K562 (cell line): ENCODE measurements around the gene GPR39. TPM values are rescaled to one million over a fixed set of nuclear protein-coding genes. Genes with fewer than 3 reads are reported as not detected.

ENCODE experiments used
- ARID4B ChIP-seq: sonication (generic); formaldehyde crosslinking; IDR thresholded peaks from 2 replicates; pipeline ENCODE4 v1.8.0; 2022; ENCODE audit warnings: mild to moderate bottlenecking, missing genetic modification reagents
- DLX4 ChIP-seq: fragments of 250-450 bp; sonication (Bioruptor Pico); IDR thresholded peaks from 2 replicates; pipeline ENCODE4 v1.6.1; 2021; ENCODE audit warnings: mild to moderate bottlenecking
- FOSL1 ChIP-seq: fragments of 200-800 bp; sonication (Bioruptor generic); conservative IDR thresholded peaks from 2 replicates; pipeline ENCODE4 v1.6.1; 2016; ENCODE audit warnings: missing genetic modification characterization, missing compliant biosample characterization
- PML ChIP-seq: IDR thresholded peaks from 2 replicates; pipeline ENCODE4 v1.6.1; 2012; ENCODE audit warnings: low read length, inconsistent platforms
- TFE3 ChIP-seq: fragments of 450-650 bp; formaldehyde crosslinking; IDR thresholded peaks from 2 replicates; pipeline ENCODE4 v1.4.0; 2020; ENCODE audit warnings: mild to moderate bottlenecking, mixed read lengths
- YBX1 ChIP-seq: fragments of 450-650 bp; IDR thresholded peaks from 2 replicates; pipeline ENCODE4 v1.7.1; 2016; ENCODE audit warnings: mild to moderate bottlenecking
- ZFP30 ChIP-seq: fragments of 250-450 bp; sonication (Bioruptor Pico); IDR thresholded peaks from 2 replicates; pipeline ENCODE4 v1.8.0; 2022; ENCODE audit warnings: moderate library complexity, mild to moderate bottlenecking, inconsistent platforms, borderline replicate concordance
- polyA plus RNA-seq, 8 experiments: library from polyadenylated mRNA; depleted of rRNA in 4 of 8; stranded (reverse) in 5 of 8; unstranded in 3 of 8; fragments of >200 nt; fragmentation: Nextera tagmentation in 2 of 8; fragmentation: Illumina TruSeq in 1 of 8; extraction: Ambion mirVana in 2 of 8; extraction: Trizol in 1 of 8; gene quantifications; 2 replicates each; pipeline versions ENCODE4 v1.2.1 to v1.2.3, GENCODE V29; 2011 to 2014; ENCODE audit warnings: inconsistent platforms in 1 of 8, missing spikeins in 1 of 8
- total RNA-seq, 7 experiments: library from RNA; depleted of rRNA in 6 of 7; stranded (reverse); fragments of >200 nt in 6 of 7; fragmentation: Illumina TruSeq in 2 of 7; extraction: Trizol in 2 of 7; gene quantifications; 2 replicates each; pipeline versions ENCODE4 v1.2.1 to v1.2.3, GENCODE V29; 2011 to 2021; ENCODE audit warnings: low replicate concordance in 1 of 7
- TF ChIP-seq, protein P1 (sequence below): sonication (generic); formaldehyde crosslinking; IDR thresholded peaks from 2 replicates; pipeline ENCODE4 v1.8.1; 2023; ENCODE audit warnings: missing genetic modification reagents, mild to moderate bottlenecking, borderline replicate concordance
- TF ChIP-seq, protein P2 (sequence below): fragments of 250-450 bp; sonication (Bioruptor Pico); IDR thresholded peaks from 2 replicates; pipeline ENCODE4 v1.8.0; 2022; ENCODE audit warnings: moderate library complexity, mild to moderate bottlenecking, inconsistent platforms

GPR39 gene
- total and polyA plus RNA-seq, 9 of the 15 experiments (the other 6 are each of a cell fraction or from before 2014, with no cell fraction given), result 0.04 TPM; not detected in 8

GRCh38 chr2:132448331-132448730 is 31.7 kb downstream of the GPR39 start (continued):
- TF ChIP-seq ARID4B (CRISPR knock-in tag), result no peak
- no peak for TF ChIP-seq ZFP30 (CRISPR knock-in tag)
- no peak for TF ChIP-seq DLX4 (CRISPR knock-in tag)
- no peak for TF ChIP-seq PML
- TF ChIP-seq TFE3 (CRISPR knock-in tag), result no peak
- TF ChIP-seq, protein P1, sequence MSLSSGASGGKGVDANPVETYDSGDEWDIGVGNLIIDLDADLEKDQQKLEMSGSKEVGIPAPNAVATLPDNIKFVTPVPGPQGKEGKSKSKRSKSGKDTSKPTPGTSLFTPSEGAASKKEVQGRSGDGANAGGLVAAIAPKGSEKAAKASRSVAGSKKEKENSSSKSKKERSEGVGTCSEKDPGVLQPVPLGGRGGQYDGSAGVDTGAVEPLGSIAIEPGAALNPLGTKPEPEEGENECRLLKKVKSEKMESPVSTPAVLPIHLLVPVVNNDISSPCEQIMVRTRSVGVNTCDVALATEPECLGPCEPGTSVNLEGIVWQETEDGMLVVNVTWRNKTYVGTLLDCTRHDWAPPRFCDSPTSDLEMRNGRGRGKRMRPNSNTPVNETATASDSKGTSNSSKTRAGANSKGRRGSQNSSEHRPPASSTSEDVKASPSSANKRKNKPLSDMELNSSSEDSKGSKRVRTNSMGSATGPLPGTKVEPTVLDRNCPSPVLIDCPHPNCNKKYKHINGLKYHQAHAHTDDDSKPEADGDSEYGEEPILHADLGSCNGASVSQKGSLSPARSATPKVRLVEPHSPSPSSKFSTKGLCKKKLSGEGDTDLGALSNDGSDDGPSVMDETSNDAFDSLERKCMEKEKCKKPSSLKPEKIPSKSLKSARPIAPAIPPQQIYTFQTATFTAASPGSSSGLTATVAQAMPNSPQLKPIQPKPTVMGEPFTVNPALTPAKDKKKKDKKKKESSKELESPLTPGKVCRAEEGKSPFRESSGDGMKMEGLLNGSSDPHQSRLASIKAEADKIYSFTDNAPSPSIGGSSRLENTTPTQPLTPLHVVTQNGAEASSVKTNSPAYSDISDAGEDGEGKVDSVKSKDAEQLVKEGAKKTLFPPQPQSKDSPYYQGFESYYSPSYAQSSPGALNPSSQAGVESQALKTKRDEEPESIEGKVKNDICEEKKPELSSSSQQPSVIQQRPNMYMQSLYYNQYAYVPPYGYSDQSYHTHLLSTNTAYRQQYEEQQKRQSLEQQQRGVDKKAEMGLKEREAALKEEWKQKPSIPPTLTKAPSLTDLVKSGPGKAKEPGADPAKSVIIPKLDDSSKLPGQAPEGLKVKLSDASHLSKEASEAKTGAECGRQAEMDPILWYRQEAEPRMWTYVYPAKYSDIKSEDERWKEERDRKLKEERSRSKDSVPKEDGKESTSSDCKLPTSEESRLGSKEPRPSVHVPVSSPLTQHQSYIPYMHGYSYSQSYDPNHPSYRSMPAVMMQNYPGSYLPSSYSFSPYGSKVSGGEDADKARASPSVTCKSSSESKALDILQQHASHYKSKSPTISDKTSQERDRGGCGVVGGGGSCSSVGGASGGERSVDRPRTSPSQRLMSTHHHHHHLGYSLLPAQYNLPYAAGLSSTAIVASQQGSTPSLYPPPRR (CRISPR knock-in tag), result no peak
- TF ChIP-seq YBX1, result no peak
- TF ChIP-seq, protein P2, sequence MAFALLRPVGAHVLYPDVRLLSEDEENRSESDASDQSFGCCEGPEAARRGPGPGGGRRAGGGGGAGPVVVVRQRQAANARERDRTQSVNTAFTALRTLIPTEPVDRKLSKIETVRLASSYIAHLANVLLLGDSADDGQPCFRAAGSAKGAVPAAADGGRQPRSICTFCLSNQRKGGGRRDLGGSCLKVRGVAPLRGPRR (CRISPR knock-in tag), result no peak
- no peak for TF ChIP-seq FOSL1 (tag)
